Panc1 (cell line): Measurements from ENCODE around the gene PPP1R16B. TPM values are rescaled to one million over a fixed set of nuclear protein-coding genes. Genes with fewer than 3 reads are reported as not detected.

ENCODE experiments used
- ATAC-seq: fragments of 200-7000 bp; cut with Tn5 transposase; 2 replicates; pipeline ENCODE4 v1.9.1; 2020; ENCODE audit warnings: mild to moderate bottlenecking, moderate library complexity
- BruUV-seq: library from RNA; stranded (reverse); fragments of 400-500 nt; replicated peaks from 2 replicates; lab custom pipeline; 2021; lab: Mats Ljungman, UMichigan
- CTCF ChIA-PET: fragments of 300-600 bp; sonication (Branson Sonifier 250); formaldehyde crosslinking; loops from one replicate; lab custom pipeline; 2022; ENCODE audit warnings: antibody characterized with exemption; lab: Charles Lee
- POLR2A ChIA-PET: fragments of 300-600 bp; sonication (Branson Sonifier 250); formaldehyde crosslinking; loops from one replicate; lab custom pipeline; 2022; ENCODE audit warnings: antibody characterized with exemption; lab: Charles Lee
- DNase-seq: peaks from one replicate; pipeline ENCODE4 v3.0.0-alpha.2; 2010; ENCODE audit warnings: low read depth, low spot score
- H3K27ac ChIP-seq: 2 replicates; pipeline ENCODE4 v1.5.1; 2011; ENCODE audit warnings: mild to moderate bottlenecking, low read length, inconsistent platforms
- H3K27me3 ChIP-seq: fragments of 200-500 bp; sonication (Bioruptor generic); 2 replicates; pipeline ENCODE4 v1.6.0; 2014; ENCODE audit warnings: low read length, inconsistent platforms; ENCODE audit not compliant: control insufficient read depth, insufficient read depth
- H3K36me3 ChIP-seq: fragments of 200-500 bp; sonication (Bioruptor generic); 2 replicates; pipeline ENCODE4 v1.5.1; 2014; ENCODE audit warnings: inconsistent platforms, mild to moderate bottlenecking, low read length, moderate library complexity; ENCODE audit not compliant: control insufficient read depth, insufficient read depth
- H3K4me1 ChIP-seq: 2 replicates; pipeline ENCODE4 v1.5.1; 2011; ENCODE audit warnings: inconsistent platforms, mild to moderate bottlenecking, low read length, moderate library complexity; ENCODE audit not compliant: control insufficient read depth, insufficient read depth
- H3K4me3 ChIP-seq, 2 experiments: 2 replicates each; pipeline ENCODE4 v1.5.1; 2011 to 2012; ENCODE audit warnings: low read depth in 2 of 2, low read length in 2 of 2, mild to moderate bottlenecking in 2 of 2, inconsistent platforms in 1 of 2, moderate library complexity in 1 of 2
- H3K9me3 ChIP-seq: fragments of 200-500 bp; sonication (Bioruptor generic); 2 replicates; pipeline ENCODE4 v1.5.1; 2014; ENCODE audit warnings: low read depth, mild to moderate bottlenecking, inconsistent platforms, low read length, moderate library complexity; ENCODE audit not compliant: control insufficient read depth, insufficient read depth
- POLR2AphosphoS5 ChIP-seq: IDR thresholded peaks from 2 replicates; pipeline ENCODE4 v1.6.1; 2012; ENCODE audit warnings: mild to moderate bottlenecking, low read depth, low read length, moderate library complexity
- SIN3A ChIP-seq: IDR thresholded peaks from 2 replicates; pipeline ENCODE4 v1.6.1; 2012; ENCODE audit warnings: low read depth, mild to moderate bottlenecking, low read length, moderate library complexity, borderline replicate concordance; ENCODE audit not compliant: insufficient read depth
- TCF7L2 ChIP-seq: IDR thresholded peaks from 2 replicates; pipeline ENCODE4 v1.6.1; 2011; ENCODE audit warnings: mild to moderate bottlenecking, low read depth, low read length, inconsistent platforms
- in situ Hi-C: cut with HindIII; loops from 2 replicates; pipeline ENCODE4 v1.10.0; 2016; ENCODE audit warnings: low sequenced_read_pairs, low pct_unique_long_range_greater_than_20kb
- intact Hi-C: fragments of 100-400 bp; cut with micrococcal nuclease; formaldehyde crosslinking; loops from one replicate; pipeline ENCODE4 v1.10.0; 2022; ENCODE audit not compliant: unreplicated experiment
- total RNA-seq: library from RNA; stranded (reverse); gene quantifications from one replicate; pipeline ENCODE4 v1.2.1, GENCODE V29; 2021; ENCODE audit not compliant: unreplicated experiment
- TF ChIP-seq, protein P1 (sequence below): fragments of 450-650 bp; IDR thresholded peaks from 2 replicates; pipeline ENCODE4 v1.5.1; 2017; ENCODE audit warnings: mild to moderate bottlenecking
- TF ChIP-seq, protein P2 (sequence below), 2 experiments: IDR thresholded peaks; 2 replicates each; pipeline ENCODE4 v1.6.1; 2011 to 2012; ENCODE audit warnings: low read depth in 2 of 2, control low read depth in 1 of 2, low read length in 1 of 2, mild to moderate bottlenecking in 1 of 2, moderate library complexity in 1 of 2; ENCODE audit not compliant: insufficient read depth in 1 of 2

The PPP1R16B gene
- total RNA-seq, 1 experiment from 2014 or later: 0.92 TPM

DNA sequence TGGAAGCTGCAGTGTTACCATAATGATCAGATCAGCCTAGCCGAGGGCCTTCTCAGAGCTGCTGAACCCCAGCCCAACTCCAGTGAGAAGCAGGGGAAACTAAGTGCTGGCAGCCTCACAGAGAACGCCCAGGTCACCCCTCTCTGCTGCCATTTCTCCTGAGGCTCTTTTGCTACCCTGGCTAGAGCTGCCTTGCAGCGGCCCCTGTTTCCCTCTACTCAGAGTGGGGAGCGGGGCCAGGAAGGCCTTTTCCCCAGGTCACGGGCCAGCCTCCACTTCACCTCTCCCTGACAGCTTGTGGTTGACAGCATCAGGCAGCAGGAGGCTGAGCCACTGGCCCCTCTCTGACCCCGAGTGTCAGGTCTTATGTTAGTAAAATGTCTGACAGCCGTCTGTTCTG is 34.5 kb upstream of the PPP1R16B start:
- CTCF ChIA-PET: interaction anchor here (0.8 kb wide), 1 partner anchor 20 kb away, joined by 5 read pairs; no protein-coding TSS in a partner anchor
- H3K36me3 ChIP-seq: peaks cover 8% of the 10 kb centered on the region
- TF ChIP-seq SIN3A (no peak), TCF7L2 (no peak), POLR2AphosphoS5 (no peak)
- TF ChIP-seq, protein P1, sequence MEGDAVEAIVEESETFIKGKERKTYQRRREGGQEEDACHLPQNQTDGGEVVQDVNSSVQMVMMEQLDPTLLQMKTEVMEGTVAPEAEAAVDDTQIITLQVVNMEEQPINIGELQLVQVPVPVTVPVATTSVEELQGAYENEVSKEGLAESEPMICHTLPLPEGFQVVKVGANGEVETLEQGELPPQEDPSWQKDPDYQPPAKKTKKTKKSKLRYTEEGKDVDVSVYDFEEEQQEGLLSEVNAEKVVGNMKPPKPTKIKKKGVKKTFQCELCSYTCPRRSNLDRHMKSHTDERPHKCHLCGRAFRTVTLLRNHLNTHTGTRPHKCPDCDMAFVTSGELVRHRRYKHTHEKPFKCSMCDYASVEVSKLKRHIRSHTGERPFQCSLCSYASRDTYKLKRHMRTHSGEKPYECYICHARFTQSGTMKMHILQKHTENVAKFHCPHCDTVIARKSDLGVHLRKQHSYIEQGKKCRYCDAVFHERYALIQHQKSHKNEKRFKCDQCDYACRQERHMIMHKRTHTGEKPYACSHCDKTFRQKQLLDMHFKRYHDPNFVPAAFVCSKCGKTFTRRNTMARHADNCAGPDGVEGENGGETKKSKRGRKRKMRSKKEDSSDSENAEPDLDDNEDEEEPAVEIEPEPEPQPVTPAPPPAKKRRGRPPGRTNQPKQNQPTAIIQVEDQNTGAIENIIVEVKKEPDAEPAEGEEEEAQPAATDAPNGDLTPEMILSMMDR: no peak
- TF ChIP-seq, protein P2, sequence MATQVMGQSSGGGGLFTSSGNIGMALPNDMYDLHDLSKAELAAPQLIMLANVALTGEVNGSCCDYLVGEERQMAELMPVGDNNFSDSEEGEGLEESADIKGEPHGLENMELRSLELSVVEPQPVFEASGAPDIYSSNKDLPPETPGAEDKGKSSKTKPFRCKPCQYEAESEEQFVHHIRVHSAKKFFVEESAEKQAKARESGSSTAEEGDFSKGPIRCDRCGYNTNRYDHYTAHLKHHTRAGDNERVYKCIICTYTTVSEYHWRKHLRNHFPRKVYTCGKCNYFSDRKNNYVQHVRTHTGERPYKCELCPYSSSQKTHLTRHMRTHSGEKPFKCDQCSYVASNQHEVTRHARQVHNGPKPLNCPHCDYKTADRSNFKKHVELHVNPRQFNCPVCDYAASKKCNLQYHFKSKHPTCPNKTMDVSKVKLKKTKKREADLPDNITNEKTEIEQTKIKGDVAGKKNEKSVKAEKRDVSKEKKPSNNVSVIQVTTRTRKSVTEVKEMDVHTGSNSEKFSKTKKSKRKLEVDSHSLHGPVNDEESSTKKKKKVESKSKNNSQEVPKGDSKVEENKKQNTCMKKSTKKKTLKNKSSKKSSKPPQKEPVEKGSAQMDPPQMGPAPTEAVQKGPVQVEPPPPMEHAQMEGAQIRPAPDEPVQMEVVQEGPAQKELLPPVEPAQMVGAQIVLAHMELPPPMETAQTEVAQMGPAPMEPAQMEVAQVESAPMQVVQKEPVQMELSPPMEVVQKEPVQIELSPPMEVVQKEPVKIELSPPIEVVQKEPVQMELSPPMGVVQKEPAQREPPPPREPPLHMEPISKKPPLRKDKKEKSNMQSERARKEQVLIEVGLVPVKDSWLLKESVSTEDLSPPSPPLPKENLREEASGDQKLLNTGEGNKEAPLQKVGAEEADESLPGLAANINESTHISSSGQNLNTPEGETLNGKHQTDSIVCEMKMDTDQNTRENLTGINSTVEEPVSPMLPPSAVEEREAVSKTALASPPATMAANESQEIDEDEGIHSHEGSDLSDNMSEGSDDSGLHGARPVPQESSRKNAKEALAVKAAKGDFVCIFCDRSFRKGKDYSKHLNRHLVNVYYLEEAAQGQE (IDR thresholded peaks at IDR 0.05; ENCODE audit: insufficient read depth in 1 of 2, low read depth in 2 of 2, low read length in 1 of 2): no peak
- no peaks in the 10 kb centered on the region for H3K27me3 ChIP-seq
- intact Hi-C loops (no loop called here), in situ Hi-C loops (no loop called here)
- POLR2A ChIA-PET: interaction anchor here (0.6 kb wide), 1 partner anchor 23 kb away, joined by 7 read pairs; no protein-coding TSS in a partner anchor
- no peaks in the 10 kb centered on the region for H3K9me3 ChIP-seq
- H3K4me3 ChIP-seq: no peak overlapping the region
- no peak overlapping the region for H3K27ac ChIP-seq
- DNase-seq (no peak), ATAC-seq (no peak)
- H3K4me1 ChIP-seq: no peaks in the 10 kb centered on the region
- no TSS peak for BruUV-seq

DNA sequence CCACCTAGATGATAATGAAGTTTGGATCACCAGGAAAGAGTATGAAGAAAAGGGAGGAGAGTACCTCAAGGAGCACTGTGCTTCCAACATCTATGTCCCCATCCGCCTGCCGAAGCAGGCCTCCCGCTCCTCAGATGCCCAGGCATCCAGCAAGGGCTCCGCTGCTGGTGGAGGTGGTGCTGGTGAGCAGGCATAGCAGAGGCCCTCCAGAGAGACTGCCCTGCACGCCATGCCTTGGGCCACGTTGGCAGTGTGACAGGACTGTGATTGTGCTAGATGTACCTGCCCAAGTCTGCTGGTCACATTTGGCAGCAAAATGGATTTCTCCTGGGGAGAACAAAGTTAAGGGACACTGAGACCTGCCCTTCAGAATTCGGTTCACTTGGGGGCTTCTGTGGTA is 33.9 kb upstream of the PPP1R16B start:
- Histone ChIP-seq H3K9me3 (no peaks in the 10 kb centered on the region), H3K27ac (no peak overlapping the region), H3K36me3 (peaks cover 3% of the 10 kb centered on the region), H3K4me3 (no peak overlapping the region), H3K4me1 (no peaks in the 10 kb centered on the region), H3K27me3 (no peaks in the 10 kb centered on the region)
- ATAC-seq: no peak
- DNase-seq: no peak
- ChIA-PET POLR2A (no interaction called here), CTCF (no interaction called here)
- intact Hi-C loops (no loop called here), in situ Hi-C loops (no loop called here)
- TF ChIP-seq, protein P1: no peak
- TF ChIP-seq POLR2AphosphoS5 (no peak), SIN3A (no peak)
- BruUV-seq: no TSS peak
